NCI-H2196 (cell line): Measurements from ENCODE around the gene TBCK.
"Not testable (repeated sequence)": the region's sequence is repeated elsewhere in the genome, so short reads cannot be mapped to it uniquely, and the experiment has no call there.

Experiments
- DNase-seq: peaks from one replicate; lab custom pipeline; 2025; ENCODE audit not compliant: unreplicated experiment; lab: John Stamatoyannopoulos, UW

TBCK gene

GRCh38 chr4:106132045-106132444, 184.0 kb downstream of the TBCK start:
- DNase-seq = no peak

DNA sequence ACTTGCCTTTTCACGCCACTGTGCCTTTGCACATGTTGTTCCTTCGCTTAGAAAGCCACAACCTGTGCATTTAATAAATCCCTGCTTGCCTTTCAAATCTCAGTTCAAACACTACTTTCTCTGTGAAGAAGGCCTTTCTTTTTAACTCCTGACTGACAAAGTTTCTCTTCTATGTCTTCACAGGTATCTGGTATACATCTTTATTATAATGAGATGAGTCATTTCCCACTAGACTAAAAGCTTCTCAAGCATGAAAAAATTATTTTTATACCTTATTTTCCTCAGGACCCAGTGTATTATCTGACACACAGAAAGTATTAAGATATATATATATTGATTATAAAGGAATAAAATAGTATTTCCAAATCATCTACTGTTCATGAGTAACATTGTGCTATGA, 189.9 kb downstream of the TBCK start:
- DNase-seq = no peak

DNA sequence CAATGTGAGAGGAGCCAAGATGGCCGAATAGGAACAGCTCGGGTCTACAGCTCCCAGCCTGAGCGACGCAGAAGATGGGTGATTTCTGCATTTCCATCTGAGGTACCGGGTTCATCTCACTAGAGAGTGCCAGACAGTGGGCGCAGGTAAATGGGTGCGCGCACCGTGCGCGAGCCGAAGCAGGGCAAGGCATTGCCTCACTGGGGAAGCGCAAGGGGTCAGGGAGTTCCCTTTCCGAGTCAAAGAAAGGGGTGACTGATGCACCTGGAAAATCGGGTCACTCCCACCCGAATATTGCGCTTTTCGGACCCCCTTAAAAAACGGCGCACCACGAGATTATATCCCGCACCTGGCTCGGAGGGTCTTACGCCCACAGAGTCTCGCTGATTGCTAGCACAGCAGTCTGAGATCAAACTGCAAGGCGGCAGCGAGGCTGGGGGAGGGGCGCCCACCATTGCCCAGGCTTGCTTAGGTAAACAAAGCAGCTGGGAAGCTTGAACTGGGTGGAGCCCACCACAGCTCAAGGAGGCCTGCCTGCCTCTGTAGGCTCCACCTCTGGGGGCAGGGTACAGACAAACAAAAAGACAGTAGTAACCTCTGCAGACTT, 196.0 kb downstream of the TBCK start:
- DNase-seq = not testable (repeated sequence)

- no peak for DNase-seq
Observed at GRCh38 chr4:106116025-106116424, 200.0 kb downstream of the TBCK start.

DNA sequence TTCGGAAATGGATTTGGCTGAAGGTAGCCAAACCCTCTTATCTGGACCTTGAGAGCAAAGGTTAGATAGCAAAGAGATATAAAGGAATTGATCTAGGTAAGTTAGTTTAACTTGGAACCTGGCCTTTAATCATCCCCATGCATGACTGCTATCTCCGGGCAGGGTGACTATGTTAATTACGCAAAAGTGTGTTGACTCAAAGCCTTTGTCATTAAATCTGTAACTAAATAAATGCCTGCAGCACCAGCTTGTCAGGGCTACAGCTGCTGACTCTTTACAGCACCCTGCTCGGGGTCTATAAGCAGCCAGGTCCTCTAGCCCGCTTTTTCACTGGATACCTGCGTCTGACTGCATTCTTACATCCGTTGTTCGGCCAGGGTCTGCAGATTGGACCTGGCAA, 201.7 kb downstream of the TBCK start:
- no peak for DNase-seq

DNA sequence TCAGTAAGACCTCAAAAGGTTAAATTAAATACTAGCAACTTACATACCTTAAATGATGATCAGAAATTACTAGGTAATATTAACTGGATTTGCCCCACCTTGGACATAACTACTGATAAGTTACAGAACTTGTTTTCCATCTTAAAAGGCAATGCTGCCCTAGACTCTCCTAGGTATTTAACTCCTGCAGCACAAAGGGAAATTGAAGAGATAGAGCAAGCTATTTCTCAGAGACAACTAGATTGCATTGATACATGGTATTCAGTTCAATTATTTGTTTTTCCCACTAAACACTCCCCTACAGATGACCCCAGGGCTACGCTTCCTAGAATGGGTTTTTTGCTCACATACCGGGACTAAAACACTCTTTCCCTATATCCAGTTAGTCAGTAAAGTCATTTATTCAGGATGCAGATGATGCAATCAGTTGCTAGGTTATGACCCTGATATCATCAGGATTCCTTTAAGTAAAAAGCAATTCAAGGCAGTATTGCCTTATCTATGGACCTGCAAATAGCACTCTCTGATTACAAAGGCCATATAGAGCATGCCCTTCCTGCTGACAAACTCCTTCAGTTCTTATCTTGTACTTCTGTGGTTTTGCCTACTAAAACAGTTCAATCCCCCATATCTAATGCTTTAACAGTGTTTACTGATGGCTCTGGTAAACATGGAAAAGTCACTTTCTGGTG, 204.1 kb downstream of the TBCK start:
- not testable (repeated sequence) for DNase-seq

- DNase-seq = no peak
Observed at GRCh38 chr4:106109929-106110328, 206.1 kb downstream of the TBCK start.

DNA sequence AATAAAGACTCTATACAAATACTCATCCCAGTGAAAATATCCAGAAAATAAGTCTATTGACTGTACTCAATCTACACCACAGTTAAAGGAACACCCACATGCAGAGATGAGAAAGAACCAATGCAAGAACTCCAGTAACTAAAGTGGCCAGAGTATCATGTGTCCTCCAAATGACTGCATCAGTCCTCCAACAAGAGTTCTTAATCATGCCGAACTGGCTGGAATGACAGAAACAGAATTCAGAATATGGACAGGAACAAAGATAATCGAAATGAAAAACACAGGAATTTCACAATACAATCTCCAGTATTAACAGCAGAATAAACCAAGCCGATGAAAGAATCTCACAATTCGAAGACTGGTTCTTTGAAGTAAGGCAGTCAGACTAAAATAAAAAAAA, 210.3 kb downstream of the TBCK start:
- no peak for DNase-seq

GRCh38 chr4:106104276-106104675, 211.7 kb downstream of the TBCK start:
- DNase-seq = no peak

DNA sequence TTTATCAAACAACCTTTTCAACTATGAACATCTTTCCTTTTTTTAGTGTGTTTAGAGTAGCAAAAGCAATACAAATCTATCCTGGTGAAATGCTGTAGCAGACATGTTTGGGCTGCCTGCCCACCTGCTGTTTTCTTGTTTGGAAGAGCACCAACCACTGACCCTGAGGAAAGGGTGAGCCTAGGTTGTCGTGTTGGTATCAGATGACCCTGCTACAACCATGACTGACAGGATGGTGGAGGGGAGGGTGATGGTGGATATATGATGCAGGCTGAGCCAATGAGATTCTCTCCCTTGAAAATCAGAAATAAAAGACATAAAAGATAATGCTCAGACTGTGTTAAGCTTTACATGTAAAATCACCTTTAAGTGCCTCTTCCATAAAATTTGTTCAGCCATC, 219.6 kb downstream of the TBCK start:
- DNase-seq = no peak

- DNase-seq = no peak
Observed at GRCh38 chr4:106095408-106095807, 220.6 kb downstream of the TBCK start.

DNA sequence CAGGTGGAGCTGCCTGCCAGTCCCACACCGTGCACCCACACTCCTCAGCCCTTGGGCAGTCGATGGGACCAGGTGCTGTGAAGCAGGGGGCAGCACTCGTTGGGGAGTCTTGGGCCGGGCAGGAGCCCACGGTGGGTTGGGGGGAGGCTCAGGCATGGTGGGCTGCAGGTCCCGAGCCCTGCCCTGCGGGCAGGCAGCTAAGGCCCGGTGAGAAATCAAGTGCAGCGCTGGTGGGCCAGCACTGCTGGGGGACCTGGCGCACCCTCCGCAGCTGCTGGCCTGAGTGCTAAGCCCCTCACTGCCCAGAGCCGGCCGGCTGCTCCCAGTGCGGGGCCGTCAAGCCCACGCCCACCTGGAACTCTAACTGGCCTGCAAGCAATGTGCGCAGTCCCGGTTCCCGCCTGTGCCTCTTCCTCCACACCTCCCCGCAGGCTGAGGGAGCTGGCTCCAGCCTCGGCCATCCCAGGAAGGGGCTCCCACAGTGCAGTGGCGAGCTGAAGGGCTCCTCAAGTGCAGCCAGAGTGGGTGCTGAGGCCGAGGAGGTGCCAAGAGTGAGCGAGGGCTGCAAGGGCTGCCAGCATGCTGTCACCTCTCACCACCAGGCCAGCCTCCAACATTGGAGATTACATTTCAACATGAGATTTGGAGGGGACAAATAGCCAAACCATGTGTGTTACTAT, 223.5 kb downstream of the TBCK start:
- DNase-seq = no peak

DNA sequence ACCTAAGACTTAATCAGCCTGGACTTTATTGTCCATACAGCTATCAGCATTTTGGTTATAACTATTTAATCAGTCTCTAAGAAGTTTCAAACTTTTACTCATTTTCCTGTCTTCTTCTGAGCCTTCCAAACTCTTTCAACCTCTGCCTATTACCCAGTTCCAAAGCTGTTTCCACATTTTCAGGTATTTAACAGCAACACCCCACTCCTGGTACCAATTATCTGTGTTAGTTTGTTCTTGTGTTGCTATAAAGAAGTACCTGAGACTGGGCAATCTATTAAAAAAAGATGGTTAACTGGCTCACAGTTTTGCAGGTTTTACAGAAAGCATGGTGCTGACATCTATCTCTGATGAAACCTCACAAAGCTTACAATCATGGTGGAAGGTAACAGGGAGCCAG, 225.2 kb downstream of the TBCK start:
- DNase-seq = no peak

DNA sequence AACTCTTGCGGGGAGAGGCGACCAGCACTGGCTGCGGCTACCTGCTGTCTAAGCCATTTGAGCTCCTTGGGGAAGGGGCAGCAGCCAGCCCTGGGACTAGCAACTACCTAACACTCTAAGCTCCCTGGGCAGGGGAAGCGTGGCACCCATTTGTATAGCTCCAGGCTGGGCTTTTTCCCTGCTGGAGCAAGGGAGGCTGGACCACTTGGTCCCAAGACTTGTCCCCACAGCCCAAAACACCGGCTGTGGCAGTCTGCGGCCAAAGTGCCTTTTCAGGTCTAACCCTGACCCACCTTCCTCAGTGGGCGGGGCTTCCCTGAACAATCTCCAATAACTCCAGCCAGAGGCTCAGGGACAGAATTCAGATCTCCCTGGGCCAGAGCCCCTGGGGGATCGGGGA, 232.9 kb downstream of the TBCK start:
- no peak for DNase-seq

GRCh38 chr4:106080376-106080775, 235.6 kb downstream of the TBCK start:
- DNase-seq = no peak

GRCh38 chr4:106079616-106080015, 236.4 kb downstream of the TBCK start:
- DNase-seq = no peak

- no peak for DNase-seq
Observed at GRCh38 chr4:106065018-106065417, 251.0 kb downstream of the TBCK start.

DNA sequence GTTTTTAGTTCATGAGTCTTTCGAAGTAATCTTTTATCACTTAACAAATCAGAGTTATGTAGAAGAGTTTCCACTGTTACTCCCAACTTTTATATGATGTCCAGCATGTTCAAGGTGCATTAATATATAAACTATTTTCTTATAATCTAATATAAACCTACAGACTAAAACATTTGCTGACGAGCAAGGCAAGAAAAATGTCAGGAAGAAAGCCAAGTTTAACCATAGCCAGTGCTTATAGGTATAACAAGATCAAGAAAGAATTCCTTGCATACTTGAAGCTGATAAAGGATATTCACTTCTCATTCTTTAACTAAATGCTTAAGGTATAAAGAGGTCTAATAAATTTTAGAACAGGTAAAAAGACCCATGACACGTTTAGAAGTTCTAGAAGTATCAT, 253.0 kb downstream of the TBCK start:
- DNase-seq = no peak

DNA sequence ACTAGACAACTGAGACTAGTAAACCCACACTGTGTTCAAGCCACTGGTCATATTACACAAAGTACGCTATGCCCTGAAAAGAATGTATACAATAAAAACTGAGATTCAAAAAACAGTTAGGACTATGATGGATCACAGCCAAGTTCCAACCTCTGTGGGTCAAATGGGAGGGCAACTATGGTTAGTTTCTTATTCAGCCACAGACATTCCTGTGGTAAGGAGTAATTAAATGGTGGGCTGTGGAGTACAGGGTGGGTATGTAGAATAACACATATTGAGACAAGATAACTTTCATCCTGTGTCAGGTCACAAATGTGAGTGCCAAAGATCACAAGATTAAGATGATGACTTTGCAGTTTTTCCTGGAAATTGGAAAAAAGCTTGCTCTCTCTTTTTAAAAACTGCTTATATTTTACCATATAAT, 253.5 kb downstream of the TBCK start:
- peak; percentile 3 for DNase-seq

GRCh38 chr4:106058921-106059320, 257.1 kb downstream of the TBCK start:
- DNase-seq = no peak

GRCh38 chr4:106056914-106057313, 259.1 kb downstream of the TBCK start:
- DNase-seq = no peak

GRCh38 chr4:106051514-106051913, 264.5 kb downstream of the TBCK start:
- DNase-seq = no peak
